BE2C (cell line): ENCODE data around the gene TTBK2.
"Not testable (repeated sequence)": the region's sequence is repeated elsewhere in the genome, so short reads cannot be mapped to it uniquely, and the experiment has no call there.

ENCODE experiments used
- DNase-seq: peaks from one replicate; pipeline ENCODE4 v3.0.0-alpha.2; 2020
- H3K27me3 ChIP-seq: fragments of 250-450 bp; sonication (Bioruptor Pico); 2 replicates; pipeline ENCODE4 v1.5.1; 2020; ENCODE audit warnings: mild to moderate bottlenecking
- H3K36me3 ChIP-seq: fragments of 250-450 bp; sonication (Bioruptor Pico); 2 replicates; pipeline ENCODE4 v1.5.1; 2020; ENCODE audit warnings: mild to moderate bottlenecking
- H3K4me1 ChIP-seq: fragments of 250-450 bp; sonication (Bioruptor Pico); 2 replicates; pipeline ENCODE4 v1.5.1; 2020
- H3K4me3 ChIP-seq: 2 replicates; pipeline ENCODE4 v1.5.1; 2011; ENCODE audit warnings: low read depth, low read length
- H3K9me3 ChIP-seq: fragments of 250-450 bp; sonication (Bioruptor Pico); 2 replicates; pipeline ENCODE4 v1.5.1; 2020
- TF ChIP-seq, protein P1 (sequence below): IDR thresholded peaks from 2 replicates; pipeline ENCODE4 v1.5.1; 2012; ENCODE audit warnings: mild to moderate bottlenecking, low read depth, low read length

The TTBK2 gene

DNA sequence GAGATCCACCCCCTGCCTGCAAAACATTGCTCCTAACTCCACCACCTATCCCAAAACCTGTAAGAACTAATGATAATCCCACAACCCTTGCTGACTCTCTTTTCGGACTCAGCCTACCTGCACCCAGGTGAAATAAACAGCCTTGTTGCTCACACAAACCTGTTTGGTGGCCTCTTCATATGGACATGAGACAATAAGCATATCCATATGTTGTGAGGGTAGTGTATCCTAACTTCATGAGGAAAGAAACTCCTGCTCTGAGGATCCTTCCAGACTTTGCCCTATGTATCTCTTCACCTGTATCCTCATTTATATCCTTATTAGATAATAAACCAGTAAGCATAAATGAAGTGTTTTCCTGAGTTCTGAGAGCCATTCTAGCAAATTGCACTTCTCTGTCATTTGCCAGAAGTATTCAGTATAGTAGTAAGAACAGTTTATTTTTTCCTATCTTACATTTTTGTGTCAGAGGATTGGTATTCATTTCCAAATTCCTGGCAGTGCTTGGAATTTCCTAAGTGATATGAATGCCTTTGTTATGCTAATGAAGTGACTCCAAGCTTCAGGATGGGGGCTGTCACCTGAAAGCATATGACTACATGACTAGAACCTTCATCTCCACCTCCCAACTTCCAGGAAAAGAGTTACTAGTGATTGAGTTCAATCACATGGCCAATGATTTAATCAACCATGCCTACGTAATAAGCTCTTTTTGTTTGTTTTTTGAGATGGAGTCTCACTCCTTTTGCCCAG is 30.2 kb downstream of the TTBK2 start:
- TF ChIP-seq, protein P1, sequence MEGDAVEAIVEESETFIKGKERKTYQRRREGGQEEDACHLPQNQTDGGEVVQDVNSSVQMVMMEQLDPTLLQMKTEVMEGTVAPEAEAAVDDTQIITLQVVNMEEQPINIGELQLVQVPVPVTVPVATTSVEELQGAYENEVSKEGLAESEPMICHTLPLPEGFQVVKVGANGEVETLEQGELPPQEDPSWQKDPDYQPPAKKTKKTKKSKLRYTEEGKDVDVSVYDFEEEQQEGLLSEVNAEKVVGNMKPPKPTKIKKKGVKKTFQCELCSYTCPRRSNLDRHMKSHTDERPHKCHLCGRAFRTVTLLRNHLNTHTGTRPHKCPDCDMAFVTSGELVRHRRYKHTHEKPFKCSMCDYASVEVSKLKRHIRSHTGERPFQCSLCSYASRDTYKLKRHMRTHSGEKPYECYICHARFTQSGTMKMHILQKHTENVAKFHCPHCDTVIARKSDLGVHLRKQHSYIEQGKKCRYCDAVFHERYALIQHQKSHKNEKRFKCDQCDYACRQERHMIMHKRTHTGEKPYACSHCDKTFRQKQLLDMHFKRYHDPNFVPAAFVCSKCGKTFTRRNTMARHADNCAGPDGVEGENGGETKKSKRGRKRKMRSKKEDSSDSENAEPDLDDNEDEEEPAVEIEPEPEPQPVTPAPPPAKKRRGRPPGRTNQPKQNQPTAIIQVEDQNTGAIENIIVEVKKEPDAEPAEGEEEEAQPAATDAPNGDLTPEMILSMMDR, result no peak
- Histone ChIP-seq H3K4me1 (no peaks in the 10 kb centered on the region), H3K4me3 (no peak overlapping the region), H3K27me3 (no peaks in the 10 kb centered on the region), H3K36me3 (no peaks in the 10 kb centered on the region), H3K9me3 (no peaks in the 10 kb centered on the region)
- DNase-seq, result no peak

DNA sequence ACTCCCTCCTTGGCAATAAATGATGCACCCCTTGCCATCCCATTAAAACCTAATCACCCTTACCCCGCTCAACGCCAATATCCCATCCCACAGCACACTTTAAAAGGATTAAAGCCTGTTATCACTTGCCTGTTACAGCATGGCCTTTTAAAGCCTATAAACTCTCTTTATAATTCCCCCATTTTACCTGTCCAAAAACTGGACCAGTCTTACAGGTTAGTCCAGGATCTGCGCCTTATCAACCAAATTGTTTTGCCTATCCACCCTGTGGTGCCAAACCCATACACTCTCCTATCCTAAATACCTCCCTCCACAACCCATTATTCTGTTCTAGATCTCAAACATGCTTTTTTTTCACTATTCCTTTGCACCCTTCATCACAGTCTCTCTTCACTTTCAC is 33.2 kb downstream of the TTBK2 start:
- H3K9me3 ChIP-seq, H3K4me3 ChIP-seq, DNase-seq, H3K36me3 ChIP-seq, H3K27me3 ChIP-seq, H3K4me1 ChIP-seq: not testable (repeated sequence)

DNA sequence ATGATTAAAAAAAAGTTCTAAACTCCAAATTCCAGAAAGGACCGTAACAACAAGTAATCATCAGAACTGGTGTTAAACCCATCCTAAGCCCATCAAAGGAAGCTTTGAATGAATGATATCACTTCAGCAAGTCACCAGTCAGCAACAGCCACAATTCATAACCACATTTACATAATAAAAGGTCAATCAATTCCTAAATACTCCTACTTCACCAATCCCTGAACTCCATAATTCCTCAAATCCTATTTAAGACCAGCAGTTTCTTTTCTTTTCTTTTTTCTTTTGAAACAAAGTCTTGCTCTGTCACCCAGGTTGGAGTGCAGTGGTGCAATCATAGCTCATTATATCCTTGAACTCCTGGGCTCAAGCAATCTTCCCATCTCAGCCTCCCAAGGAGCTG is 40.5 kb downstream of the TTBK2 start:
- H3K4me1 ChIP-seq, result no peaks in the 10 kb centered on the region; the same call in 1 of the 2 replicates
- H3K36me3 ChIP-seq, result no peaks in the 10 kb centered on the region; the same call in 1 of the 2 replicates
- H3K27me3 ChIP-seq, result no peaks in the 10 kb centered on the region
- DNase-seq, result no peak
- TF ChIP-seq, protein P1, result no peak
- no peak overlapping the region for H3K4me3 ChIP-seq
- no peaks in the 10 kb centered on the region for H3K9me3 ChIP-seq

DNA sequence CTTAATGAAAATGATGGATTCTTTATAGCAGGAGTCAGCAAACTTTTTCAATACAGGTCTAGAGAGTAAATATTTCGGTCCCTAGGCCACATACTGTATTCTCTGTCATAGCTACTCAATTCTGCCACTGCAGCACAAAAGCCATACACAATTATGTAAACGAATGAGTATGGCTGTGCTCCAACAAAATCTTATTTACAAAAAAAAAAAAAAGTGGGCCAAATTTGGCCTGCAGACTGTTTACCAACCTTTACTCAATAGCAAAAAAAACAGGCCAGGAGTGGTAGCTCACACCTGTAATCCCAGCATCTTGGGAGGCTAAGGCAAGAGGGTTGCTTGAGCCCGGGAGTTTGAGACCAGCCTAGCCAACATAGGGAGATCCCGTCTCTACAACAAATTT is 41.1 kb downstream of the TTBK2 start:
- Histone ChIP-seq H3K9me3 (no peaks in the 10 kb centered on the region), H3K27me3 (no peaks in the 10 kb centered on the region), H3K4me1 (no peaks in the 10 kb centered on the region; the same call in 1 of the 2 replicates), H3K4me3 (no peak overlapping the region), H3K36me3 (no peaks in the 10 kb centered on the region; the same call in 1 of the 2 replicates)
- no peak for DNase-seq
- TF ChIP-seq, protein P1, result no peak

DNA sequence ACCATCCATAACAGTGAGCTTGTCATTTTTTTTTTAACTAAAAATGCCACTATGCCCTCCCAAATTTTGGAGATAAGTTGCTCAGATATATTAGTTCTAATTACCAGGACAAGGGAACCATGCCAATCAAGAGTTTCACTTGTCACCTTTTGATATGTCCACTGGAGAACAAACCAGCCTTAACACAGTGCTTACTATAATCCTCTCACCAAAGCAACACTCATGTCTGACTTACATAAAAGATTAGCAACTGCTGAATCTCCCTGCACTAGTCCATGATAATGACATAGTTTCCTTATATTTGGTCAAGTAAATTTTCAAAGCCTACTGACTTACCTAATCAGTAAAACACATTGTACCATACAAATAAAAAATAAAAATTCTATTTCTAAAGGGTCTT is 44.4 kb downstream of the TTBK2 start:
- no peaks in the 10 kb centered on the region for H3K27me3 ChIP-seq
- DNase-seq, result no peak
- TF ChIP-seq, protein P1, result no peak
- no peaks in the 10 kb centered on the region; the same call in 1 of the 2 replicates for H3K36me3 ChIP-seq
- H3K4me3 ChIP-seq, result no peak overlapping the region
- no peaks in the 10 kb centered on the region for H3K4me1 ChIP-seq
- H3K9me3 ChIP-seq, result no peaks in the 10 kb centered on the region

DNA sequence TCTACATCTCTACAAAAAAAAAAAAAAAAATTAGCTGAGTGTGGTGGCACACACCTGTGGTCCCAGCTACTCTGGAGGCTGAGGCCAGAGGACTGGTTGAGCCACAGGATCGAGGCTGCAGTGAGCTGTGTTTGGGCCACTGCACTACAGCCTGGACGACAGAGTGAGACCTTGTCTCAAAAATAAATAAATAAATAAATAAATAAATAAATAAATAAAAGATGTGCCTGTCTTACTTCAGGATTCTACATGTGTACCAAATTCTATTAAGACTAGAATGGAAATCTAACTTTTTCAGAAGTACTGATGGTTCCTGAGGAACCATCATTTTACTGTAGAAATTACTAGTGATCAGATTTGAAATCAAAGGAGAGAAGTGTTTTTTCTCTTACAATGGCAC is 51.9 kb downstream of the TTBK2 start:
- Histone ChIP-seq H3K4me3 (no peak overlapping the region), H3K27me3 (no peaks in the 10 kb centered on the region), H3K9me3 (no peaks in the 10 kb centered on the region), H3K36me3 (no peaks in the 10 kb centered on the region), H3K4me1 (no peaks in the 10 kb centered on the region)
- no peak for DNase-seq
- TF ChIP-seq, protein P1, result no peak
